D341Med (cell line): Measurements from ENCODE around the gene CARMIL3.
"Not testable (repeated sequence)": the region's sequence is repeated elsewhere in the genome, so short reads cannot be mapped to it uniquely, and the experiment has no call there.

Experiments used
- DNase-seq: peaks from one replicate; pipeline ENCODE4 v3.0.0; 2012; ENCODE audit warnings: low spot score

The CARMIL3 gene

GRCh38 chr14:24095271-24096068, 43.7 kb downstream of the CARMIL3 start:
- DNase-seq: peak; percentile 68

- DNase-seq: no peak
Observed at GRCh38 chr14:24096545-24097181, 44.9 kb downstream of the CARMIL3 start.

- DNase-seq: no peak
Observed at GRCh38 chr14:24098229-24098926, 46.6 kb downstream of the CARMIL3 start.

GRCh38 chr14:24098927-24099813, 47.4 kb downstream of the CARMIL3 start:
- no peak for DNase-seq

- no peak for DNase-seq
Observed at GRCh38 chr14:24100197-24100981, 48.6 kb downstream of the CARMIL3 start.

- no peak for DNase-seq
Observed at GRCh38 chr14:24100982-24101494, 49.2 kb downstream of the CARMIL3 start.

- no peak for DNase-seq
Observed at GRCh38 chr14:24102357-24103048, 50.7 kb downstream of the CARMIL3 start.

GRCh38 chr14:24103451-24103850, 51.6 kb downstream of the CARMIL3 start:
- DNase-seq: no peak

- DNase-seq: not testable (repeated sequence)
Observed at GRCh38 chr14:24105609-24106239, 53.9 kb downstream of the CARMIL3 start.

- DNase-seq: no peak
Observed at GRCh38 chr14:24106672-24107271, 55.0 kb downstream of the CARMIL3 start.

GRCh38 chr14:24108336-24108874, 56.6 kb downstream of the CARMIL3 start:
- no peak for DNase-seq

- DNase-seq: no peak
Observed at GRCh38 chr14:24110060-24110459, 58.3 kb downstream of the CARMIL3 start.

- no peak for DNase-seq
Observed at GRCh38 chr14:24110523-24110922, 58.7 kb downstream of the CARMIL3 start.

- DNase-seq: no peak
Observed at GRCh38 chr14:24113379-24113800, 61.6 kb downstream of the CARMIL3 start.

GRCh38 chr14:24113801-24114531, 62.2 kb downstream of the CARMIL3 start:
- peak; percentile 85 for DNase-seq

- peak; percentile 95 for DNase-seq
Observed at GRCh38 chr14:24114532-24115421, 63.0 kb downstream of the CARMIL3 start, which contains the start of the genes DCAF11 and NRL. DCAF11 (plus strand) TSS chr14:24114777; CDS start chr14:24115595, 818 bp downstream. NRL (minus strand) TSS chr14:24114949; CDS start chr14:24082848, 32,101 bp downstream.
